IPS DF 4.7 (cell line): ENCODE results near the gene KRTAP5-5.
"Not testable (repeated sequence)": the region's sequence is repeated elsewhere in the genome, so short reads cannot be mapped to it uniquely, and the experiment has no call there.

ENCODE experiments used
- DNase-seq: peaks from one replicate; pipeline ENCODE4 v3.0.0-alpha.2; 2013; ENCODE audit warnings: low spot score; ENCODE audit errors: extremely low read depth

The KRTAP5-5 gene

GRCh38 chr11:1607156-1607845, 22.3 kb upstream of the KRTAP5-5 start:
- not testable (repeated sequence) for DNase-seq

GRCh38 chr11:1607901-1608300, 21.7 kb upstream of the KRTAP5-5 start:
- DNase-seq: not testable (repeated sequence)

GRCh38 chr11:1608363-1608762, 21.2 kb upstream of the KRTAP5-5 start, which contains the start of gene KRTAP5-3:
TSS of gene KRTAP5-3 (minus strand) at chr11:1608463. CDS start at chr11:1608385, 78 bp downstream.
- no peak for DNase-seq

- no peak for DNase-seq
These were observed 11.3 kb upstream of the KRTAP5-5 start for GRCh38 chr11:1618231-1618630.

GRCh38 chr11:1619449-1619848, 10.1 kb upstream of the KRTAP5-5 start:
- no peak for DNase-seq

GRCh38 chr11:1622086-1622485, 7.5 kb upstream of the KRTAP5-5 start, which contains the start of gene KRTAP5-4:
TSS of gene KRTAP5-4 (minus strand) at chr11:1622138. CDS start at chr11:1622093, 45 bp downstream.
- no peak for DNase-seq

GRCh38 chr11:1623716-1624115, 5.9 kb upstream of the KRTAP5-5 start:
- DNase-seq: no peak

- no peak for DNase-seq
These were observed 5.0 kb upstream of the KRTAP5-5 start for GRCh38 chr11:1624621-1625020.

GRCh38 chr11:1625541-1625940, 4.0 kb upstream of the KRTAP5-5 start:
- no peak for DNase-seq

- DNase-seq: no peak
These were observed 859 bp upstream of the KRTAP5-5 start for GRCh38 chr11:1628506-1629325.

- DNase-seq: no peak
These were observed 696 bp downstream of the KRTAP5-5 start for GRCh38 chr11:1630271-1630670.

- no peak for DNase-seq
These were observed 1.5 kb downstream of the KRTAP5-5 start for GRCh38 chr11:1631066-1631568.

GRCh38 chr11:1632053-1632714, 2.6 kb downstream of the KRTAP5-5 start:
- no peak for DNase-seq

- DNase-seq: no peak
These were observed 4.3 kb downstream of the KRTAP5-5 start for GRCh38 chr11:1633864-1634263.

GRCh38 chr11:1636291-1636950, 6.8 kb downstream of the KRTAP5-5 start:
- no peak for DNase-seq

GRCh38 chr11:1637628-1638027, 8.1 kb downstream of the KRTAP5-5 start:
- DNase-seq: no peak

GRCh38 chr11:1638344-1638743, 8.8 kb downstream of the KRTAP5-5 start:
- no peak for DNase-seq

- no peak for DNase-seq
These were observed 9.6 kb downstream of the KRTAP5-5 start for GRCh38 chr11:1639102-1639620.

GRCh38 chr11:1639666-1640065, 10.1 kb downstream of the KRTAP5-5 start:
- no peak for DNase-seq

GRCh38 chr11:1640076-1640946, 10.7 kb downstream of the KRTAP5-5 start:
- DNase-seq: no peak
